ENCODE data around the gene HDAC4. TPM values are rescaled to one million over a fixed set of nuclear protein-coding genes. Genes with fewer than 3 reads are reported as not detected.

Gene HDAC4
- total RNA-seq, 2 experiments from 2014 or later, result 32.0 to 35.6 TPM

- Mint-ChIP-seq H3K36me3 (ENCODE audit: low read depth) (no peaks in the 10 kb centered on the region), H3K27me3 (ENCODE audit: low read depth) (peaks cover 9% of the 10 kb centered on the region), H3K4me1 (ENCODE audit: low read depth) (no peaks in the 10 kb centered on the region), H3K27ac (no peak overlapping the region), H3K4me3 (no peak overlapping the region), H3K9me3 (no peaks in the 10 kb centered on the region)
- peak; percentile 29 for DNase-seq
- CTCF ChIA-PET, result interaction anchor here (0.5 kb wide), 1 partner anchor 662 kb away, joined by 3 read pairs; no protein-coding TSS in a partner anchor
- intact Hi-C loops (cut with micrococcal nuclease), result loop anchor here (1.0 to 10.0 kb wide), 4 partner anchors 69 to 846 kb away; partner anchors contain the start of gene HDAC4
Measured at GRCh38 chr2:239035997-239036731, 364.7 kb downstream of the HDAC4 start.

- CTCF ChIA-PET, result interaction anchor here (0.5 kb wide), 1 partner anchor 663 kb away, joined by 3 read pairs; no protein-coding TSS in a partner anchor
- Mint-ChIP-seq H3K27ac (no peak overlapping the region), H3K9me3 (no peaks in the 10 kb centered on the region), H3K27me3 (ENCODE audit: low read depth) (peaks cover 12% of the 10 kb centered on the region), H3K4me1 (ENCODE audit: low read depth) (no peaks in the 10 kb centered on the region), H3K36me3 (ENCODE audit: low read depth) (no peaks in the 10 kb centered on the region), H3K4me3 (no peak overlapping the region)
- peak; percentile 72 for DNase-seq
- intact Hi-C loops (cut with micrococcal nuclease), result loop anchor here (1.0 to 10.0 kb wide), 4 partner anchors 69 to 847 kb away; partner anchors contain the start of gene HDAC4
Measured at GRCh38 chr2:239035361-239035814, 365.4 kb downstream of the HDAC4 start.

- H3K4me1 Mint-ChIP-seq (ENCODE audit: low read depth), result no peaks in the 10 kb centered on the region
- intact Hi-C loops (cut with micrococcal nuclease), result loop anchor here (1.0 to 10.0 kb wide), 5 partner anchors 70 to 958 kb away; partner anchors contain the start of gene HDAC4
- no peaks in the 10 kb centered on the region for H3K9me3 Mint-ChIP-seq
- H3K27me3 Mint-ChIP-seq (ENCODE audit: low read depth), result peaks cover 12% of the 10 kb centered on the region
- H3K27ac Mint-ChIP-seq, result no peak overlapping the region
- DNase-seq, result no peak
- H3K36me3 Mint-ChIP-seq (ENCODE audit: low read depth), result no peaks in the 10 kb centered on the region
- CTCF ChIA-PET, result interaction anchor here (1.2 kb wide), 1 partner anchor 13 kb away, joined by 4 read pairs; no protein-coding TSS in a partner anchor
- no peak overlapping the region for H3K4me3 Mint-ChIP-seq
Measured at GRCh38 chr2:239034561-239035341, 366.1 kb downstream of the HDAC4 start.

GRCh38 chr2:239033801-239034560 is 366.8 kb downstream of the HDAC4 start:
- Mint-ChIP-seq H3K27me3 (ENCODE audit: low read depth) (peaks cover 12% of the 10 kb centered on the region), H3K36me3 (ENCODE audit: low read depth) (no peaks in the 10 kb centered on the region), H3K4me3 (no peak overlapping the region), H3K4me1 (ENCODE audit: low read depth) (no peaks in the 10 kb centered on the region), H3K9me3 (no peaks in the 10 kb centered on the region), H3K27ac (no peak overlapping the region)
- intact Hi-C loops (cut with micrococcal nuclease), result loop anchor here (5.0 to 10.0 kb wide), 2 partner anchors 71 to 958 kb away; no protein-coding TSS in a partner anchor
- CTCF ChIA-PET, result interaction anchor here (0.7 to 1.2 kb wide), 2 partner anchors 12 to 41 kb away, joined by 3 to 4 read pairs; no protein-coding TSS in a partner anchor
- no peak for DNase-seq

- Mint-ChIP-seq H3K9me3 (no peaks in the 10 kb centered on the region), H3K4me1 (ENCODE audit: low read depth) (no peaks in the 10 kb centered on the region), H3K4me3 (no peak overlapping the region), H3K27me3 (ENCODE audit: low read depth) (peaks cover 12% of the 10 kb centered on the region), H3K27ac (no peak overlapping the region), H3K36me3 (ENCODE audit: low read depth) (no peaks in the 10 kb centered on the region)
- no peak for DNase-seq
- CTCF ChIA-PET, result no interaction called here
- intact Hi-C loops (cut with micrococcal nuclease), result loop anchor here (5.0 to 10.0 kb wide), 2 partner anchors 75 to 962 kb away; no protein-coding TSS in a partner anchor
Measured at GRCh38 chr2:239029958-239030357, 370.9 kb downstream of the HDAC4 start.

- CTCF ChIA-PET, result no interaction called here
- intact Hi-C loops (cut with micrococcal nuclease), result no loop called here
- no peaks in the 10 kb centered on the region for H3K4me1 Mint-ChIP-seq (ENCODE audit: low read depth)
- H3K9me3 Mint-ChIP-seq, result no peaks in the 10 kb centered on the region
- no peak overlapping the region for H3K4me3 Mint-ChIP-seq
- DNase-seq, result no peak
- no peak overlapping the region for H3K27ac Mint-ChIP-seq
- no peaks in the 10 kb centered on the region for H3K36me3 Mint-ChIP-seq (ENCODE audit: low read depth)
- H3K27me3 Mint-ChIP-seq (ENCODE audit: low read depth), result peaks cover 9% of the 10 kb centered on the region
Measured at GRCh38 chr2:239028253-239028619, 372.6 kb downstream of the HDAC4 start.

- CTCF ChIA-PET, result interaction anchor here (0.5 kb wide), 1 partner anchor 236 kb away, joined by 3 read pairs; no protein-coding TSS in a partner anchor
- Mint-ChIP-seq H3K4me3 (no peak overlapping the region), H3K4me1 (ENCODE audit: low read depth) (no peaks in the 10 kb centered on the region), H3K27me3 (ENCODE audit: low read depth) (peaks cover 9% of the 10 kb centered on the region), H3K9me3 (no peaks in the 10 kb centered on the region), H3K36me3 (ENCODE audit: low read depth) (no peaks in the 10 kb centered on the region), H3K27ac (no peak overlapping the region)
- intact Hi-C loops (cut with micrococcal nuclease), result no loop called here
- DNase-seq, result no peak
Measured at GRCh38 chr2:239027391-239028252, 373.2 kb downstream of the HDAC4 start.

- H3K4me1 Mint-ChIP-seq (ENCODE audit: low read depth), result no peaks in the 10 kb centered on the region
- intact Hi-C loops (cut with micrococcal nuclease), result no loop called here
- H3K9me3 Mint-ChIP-seq, result no peaks in the 10 kb centered on the region
- no peak overlapping the region for H3K27ac Mint-ChIP-seq
- peaks cover 7% of the 10 kb centered on the region for H3K27me3 Mint-ChIP-seq (ENCODE audit: low read depth)
- DNase-seq, result no peak
- H3K4me3 Mint-ChIP-seq, result no peak overlapping the region
- H3K36me3 Mint-ChIP-seq (ENCODE audit: low read depth), result no peaks in the 10 kb centered on the region
- CTCF ChIA-PET, result interaction anchor here (0.5 kb wide), 1 partner anchor 237 kb away, joined by 3 read pairs; no protein-coding TSS in a partner anchor
Measured at GRCh38 chr2:239026711-239027361, 374.0 kb downstream of the HDAC4 start.

GRCh38 chr2:239025951-239026461 is 374.8 kb downstream of the HDAC4 start:
- H3K4me3 Mint-ChIP-seq, result no peak overlapping the region
- CTCF ChIA-PET, result no interaction called here
- peaks cover 3% of the 10 kb centered on the region for H3K27me3 Mint-ChIP-seq (ENCODE audit: low read depth)
- intact Hi-C loops (cut with micrococcal nuclease), result no loop called here
- H3K9me3 Mint-ChIP-seq, result no peaks in the 10 kb centered on the region
- no peaks in the 10 kb centered on the region for H3K36me3 Mint-ChIP-seq (ENCODE audit: low read depth)
- H3K27ac Mint-ChIP-seq, result no peak overlapping the region
- DNase-seq, result no peak
- H3K4me1 Mint-ChIP-seq (ENCODE audit: low read depth), result no peaks in the 10 kb centered on the region

GRCh38 chr2:239025096-239025801 is 375.6 kb downstream of the HDAC4 start:
- intact Hi-C loops (cut with micrococcal nuclease), result no loop called here
- no peak for DNase-seq
- Mint-ChIP-seq H3K36me3 (ENCODE audit: low read depth) (no peaks in the 10 kb centered on the region), H3K9me3 (no peaks in the 10 kb centered on the region), H3K4me1 (ENCODE audit: low read depth) (no peaks in the 10 kb centered on the region), H3K27ac (no peak overlapping the region), H3K27me3 (ENCODE audit: low read depth) (no peaks in the 10 kb centered on the region), H3K4me3 (no peak overlapping the region)
- CTCF ChIA-PET, result no interaction called here
